HepG2 (cell line): ENCODE measurements around the gene CPT1B. TPM values are rescaled to one million over a fixed set of nuclear protein-coding genes. Genes with fewer than 3 reads are reported as not detected.

ENCODE experiments used
- ARID5B ChIP-seq: IDR thresholded peaks from 2 replicates; pipeline ENCODE4 v1.4.0; 2020; ENCODE audit warnings: mild to moderate bottlenecking, missing genetic modification reagents
- BRD4 ChIP-seq: sonication (generic); formaldehyde crosslinking; IDR thresholded peaks from 2 replicates; pipeline ENCODE4 v1.4.0; 2020; ENCODE audit warnings: missing genetic modification reagents
- CHD4 ChIP-seq: fragments of 200-600 bp; sonication (generic); IDR thresholded peaks from 2 replicates; pipeline ENCODE4 v1.7.0; 2017; ENCODE audit warnings: mild to moderate bottlenecking, low read length, borderline replicate concordance
- FIP1L1 ChIP-seq: fragments of 200-400 bp; formaldehyde crosslinking; IDR thresholded peaks from 2 replicates; pipeline ENCODE4 v1.6.1; 2018; ENCODE audit warnings: low read depth, mild to moderate bottlenecking, low read length, moderate library complexity, borderline replicate concordance; ENCODE audit not compliant: insufficient read depth
- GLI4 ChIP-seq: sonication (generic); formaldehyde crosslinking; IDR thresholded peaks from 2 replicates; pipeline ENCODE4 v1.5.1; 2020; ENCODE audit warnings: missing genetic modification reagents, mild to moderate bottlenecking, moderate library complexity, borderline replicate concordance
- NKX3-1 ChIP-seq: sonication (generic); formaldehyde crosslinking; IDR thresholded peaks from 2 replicates; pipeline ENCODE4 v1.5.0; 2020; ENCODE audit warnings: missing genetic modification reagents
- NR3C1 ChIP-seq: sonication (generic); formaldehyde crosslinking; IDR thresholded peaks from 2 replicates; pipeline ENCODE4 v1.4.0; 2020; ENCODE audit warnings: missing genetic modification reagents
- PPARG ChIP-seq: conservative IDR thresholded peaks from 2 replicates; pipeline ENCODE4 v1.6.1; 2016; ENCODE audit warnings: missing biosample characterization, missing genetic modification reagents
- RBM39 ChIP-seq: fragments of 200-400 bp; formaldehyde crosslinking; IDR thresholded peaks from one replicate; pipeline ENCODE4 v1.6.1; 2018; ENCODE audit warnings: antibody characterized with exemption, mild to moderate bottlenecking, low read depth, low read length; ENCODE audit not compliant: poor library complexity, severe bottlenecking
- SCMH1 ChIP-seq: sonication (generic); formaldehyde crosslinking; IDR thresholded peaks from 2 replicates; pipeline ENCODE4 v1.9.0; 2021; ENCODE audit warnings: missing genetic modification reagents, mild to moderate bottlenecking, borderline replicate concordance
- SPEN ChIP-seq: sonication (generic); formaldehyde crosslinking; IDR thresholded peaks from 2 replicates; pipeline ENCODE4 v1.5.1; 2020; ENCODE audit warnings: low read depth, mild to moderate bottlenecking, missing genetic modification reagents
- YEATS2 ChIP-seq: sonication (generic); formaldehyde crosslinking; IDR thresholded peaks from 2 replicates; pipeline ENCODE4 v1.4.0; 2020; ENCODE audit warnings: missing genetic modification reagents, borderline replicate concordance
- ZC3H4 ChIP-seq: sonication (generic); formaldehyde crosslinking; IDR thresholded peaks from 2 replicates; pipeline ENCODE4 v1.4.0; 2020; ENCODE audit warnings: missing genetic modification reagents, borderline replicate concordance
- ZNF143 ChIP-seq: sonication (generic); formaldehyde crosslinking; IDR thresholded peaks from 2 replicates; pipeline ENCODE4 v1.4.0; 2020; ENCODE audit warnings: missing genetic modification reagents
- ZNF256 ChIP-seq: sonication (generic); formaldehyde crosslinking; conservative IDR thresholded peaks from 2 replicates; pipeline ENCODE4 v1.4.0; 2020; ENCODE audit warnings: missing genetic modification reagents
- ZNF34 ChIP-seq: sonication (generic); formaldehyde crosslinking; IDR thresholded peaks from 2 replicates; pipeline ENCODE4 v1.4.0; 2020; ENCODE audit warnings: mild to moderate bottlenecking, missing genetic modification reagents, borderline replicate concordance
- ZNF343 ChIP-seq: sonication (generic); formaldehyde crosslinking; IDR thresholded peaks from 2 replicates; pipeline ENCODE4 v1.4.0; 2020; ENCODE audit warnings: mild to moderate bottlenecking, missing genetic modification reagents
- ZNF564 ChIP-seq: sonication (generic); formaldehyde crosslinking; IDR thresholded peaks from 2 replicates; pipeline ENCODE4 v1.8.1; 2023; ENCODE audit warnings: mild to moderate bottlenecking, missing genetic modification reagents
- ZNF580 ChIP-seq: IDR thresholded peaks from 2 replicates; pipeline ENCODE4 v1.6.1; 2016; ENCODE audit warnings: low read depth, borderline replicate concordance
- ZNF660 ChIP-seq: sonication (generic); formaldehyde crosslinking; IDR thresholded peaks from 2 replicates; pipeline ENCODE4 v1.5.1; 2020; ENCODE audit warnings: mild to moderate bottlenecking, low read depth, missing genetic modification reagents, borderline replicate concordance
- ZNF761 ChIP-seq: sonication (generic); formaldehyde crosslinking; conservative IDR thresholded peaks from 2 replicates; pipeline ENCODE4 v1.4.0; 2020; ENCODE audit warnings: mild to moderate bottlenecking, missing genetic modification reagents
- ZNF850 ChIP-seq: sonication (generic); formaldehyde crosslinking; conservative IDR thresholded peaks from 2 replicates; pipeline ENCODE4 v1.9.0; 2021; ENCODE audit warnings: mild to moderate bottlenecking, missing genetic modification reagents
- ZNF883 ChIP-seq: sonication (generic); formaldehyde crosslinking; IDR thresholded peaks from 2 replicates; pipeline ENCODE4 v1.5.1; 2020; ENCODE audit warnings: mild to moderate bottlenecking, missing genetic modification reagents; ENCODE audit errors: not compliant biosample characterization
- ZSCAN22 ChIP-seq: sonication (generic); formaldehyde crosslinking; IDR thresholded peaks from 2 replicates; pipeline ENCODE4 v1.4.0; 2020; ENCODE audit warnings: mild to moderate bottlenecking, missing genetic modification reagents
- polyA plus RNA-seq, 8 experiments: library from polyadenylated mRNA; depleted of rRNA in 3 of 8; stranded (reverse) in 7 of 8; unstranded in 1 of 8; fragments of >200 nt; fragmentation: Illumina TruSeq in 4 of 8; extraction: Trizol in 4 of 8; gene quantifications; 2 replicates each; pipeline versions ENCODE4 v1.2.1 to v1.2.3, GENCODE V29; 2011 to 2016; ENCODE audit warnings: low read depth in 4 of 8, missing spikeins in 1 of 8, mixed read lengths in 1 of 8; ENCODE audit not compliant: insufficient read depth in 1 of 8
- total RNA-seq, 5 experiments: library from RNA; depleted of rRNA; stranded (reverse); fragments of >200 nt; fragmentation: Illumina TruSeq; extraction: Trizol; gene quantifications; 2 replicates each; pipeline ENCODE4 v1.2.3, GENCODE V29; 2016; ENCODE audit warnings: low read depth in 1 of 5
- TF ChIP-seq, protein P1 (sequence below): sonication (generic); formaldehyde crosslinking; IDR thresholded peaks from 2 replicates; pipeline ENCODE4 v1.8.1; 2023; ENCODE audit warnings: mild to moderate bottlenecking, missing genetic modification reagents

Gene CPT1B
- total and polyA plus RNA-seq, 2 of the 13 experiments (the other 11 are each of a cell fraction or from before 2014, with no cell fraction given) = 9.2 to 19.5 TPM

DNA sequence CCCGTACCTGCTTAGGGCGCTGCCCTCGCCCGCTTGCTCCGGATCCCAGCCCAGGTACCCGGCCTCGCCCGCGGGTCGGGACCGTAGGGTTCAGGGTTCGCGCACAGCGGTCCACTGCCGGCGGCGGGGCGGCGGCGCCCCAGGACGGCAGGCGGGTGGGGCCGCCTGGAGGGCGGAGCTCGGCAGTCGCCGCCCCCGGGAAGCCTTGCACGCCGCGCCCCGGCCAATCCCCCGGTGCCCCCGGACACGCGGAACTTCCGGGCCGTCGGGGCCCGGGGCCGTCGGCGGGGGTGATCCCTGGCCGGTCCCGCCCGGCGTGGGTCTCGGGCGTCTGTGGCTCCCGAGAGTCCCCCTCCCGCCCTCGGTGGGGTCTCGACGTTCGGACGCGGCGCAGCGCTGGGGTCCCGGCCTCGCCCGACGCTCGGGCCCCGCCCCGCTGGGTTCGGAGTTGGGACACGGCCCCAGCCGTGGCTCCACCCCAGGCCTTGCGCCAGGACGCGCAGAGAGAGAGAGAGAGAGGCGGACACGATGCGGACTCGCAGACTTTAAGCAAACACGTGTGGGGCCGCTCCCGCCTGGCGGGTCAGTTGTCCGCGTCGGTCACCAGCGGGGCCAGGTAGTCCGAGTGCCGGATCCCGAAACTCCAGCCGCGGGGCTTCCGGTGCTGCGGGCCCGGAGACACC is 48.2 kb downstream of the CPT1B start, which contains the start of gene TYMP (continued):
- TF ChIP-seq FIP1L1 (peak; percentile 21; the same call in 1 of the 2 replicates), GLI4 (no peak), ZNF883 (no peak), ZNF850 (CRISPR knock-in tag) (no peak), ZNF34 (no peak), YEATS2 (CRISPR knock-in tag) (no peak), ZNF143 (CRISPR knock-in tag) (no peak), NR3C1 (CRISPR knock-in tag) (no peak), SPEN (CRISPR knock-in tag) (0 out of 2 replicates have a peak, but pooled peaks have one; percentile 73), ZNF564 (CRISPR knock-in tag) (0 out of 2 replicates have a peak, but pooled peaks have one; percentile 37), ZNF660 (CRISPR knock-in tag) (no peak), ZNF580 (CRISPR knock-in tag) (no peak), ZSCAN22 (CRISPR knock-in tag) (no peak), SCMH1 (CRISPR knock-in tag) (no peak), NKX3-1 (0 out of 2 replicates have a peak, but pooled peaks have one; percentile 78), ZNF761 (CRISPR knock-in tag) (no peak), CHD4 (no peak), PPARG (CRISPR knock-in tag) (no peak; the same call in 1 of the 2 replicates), ARID5B (0 out of 2 replicates have a peak, but pooled peaks have one; percentile 32), ZNF256 (CRISPR knock-in tag) (peak; percentile 56; the same call in 1 of the 2 replicates), RBM39 (no peak), ZNF343 (no peak), BRD4 (CRISPR knock-in tag) (peak; percentile 92), ZC3H4 (CRISPR knock-in tag) (peak; percentile 60; the same call in 1 of the 2 replicates)
- TF ChIP-seq, protein P1, sequence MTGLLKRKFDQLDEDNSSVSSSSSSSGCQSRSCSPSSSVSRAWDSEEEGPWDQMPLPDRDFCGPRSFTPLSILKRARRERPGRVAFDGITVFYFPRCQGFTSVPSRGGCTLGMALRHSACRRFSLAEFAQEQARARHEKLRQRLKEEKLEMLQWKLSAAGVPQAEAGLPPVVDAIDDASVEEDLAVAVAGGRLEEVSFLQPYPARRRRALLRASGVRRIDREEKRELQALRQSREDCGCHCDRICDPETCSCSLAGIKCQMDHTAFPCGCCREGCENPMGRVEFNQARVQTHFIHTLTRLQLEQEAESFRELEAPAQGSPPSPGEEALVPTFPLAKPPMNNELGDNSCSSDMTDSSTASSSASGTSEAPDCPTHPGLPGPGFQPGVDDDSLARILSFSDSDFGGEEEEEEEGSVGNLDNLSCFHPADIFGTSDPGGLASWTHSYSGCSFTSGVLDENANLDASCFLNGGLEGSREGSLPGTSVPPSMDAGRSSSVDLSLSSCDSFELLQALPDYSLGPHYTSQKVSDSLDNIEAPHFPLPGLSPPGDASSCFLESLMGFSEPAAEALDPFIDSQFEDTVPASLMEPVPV = peak; percentile 76; the same call in 1 of the 2 replicates
